H1 (cell line): Measurements from ENCODE around the gene RABL6. TPM values are rescaled to one million over a fixed set of nuclear protein-coding genes. Genes with fewer than 3 reads are reported as not detected.

Experiments
- EZH2 ChIP-seq: fragments of 200-600 bp; sonication (generic); IDR thresholded peaks from 2 replicates; pipeline ENCODE4 v1.7.1; 2012; ENCODE audit warnings: low read depth, mild to moderate bottlenecking, moderate library complexity, low read length, inconsistent platforms; ENCODE audit not compliant: severe bottlenecking
- KDM4A ChIP-seq: IDR thresholded peaks from one replicate; pipeline ENCODE4 v1.7.1; 2012; ENCODE audit warnings: low read depth, mild to moderate bottlenecking, moderate library complexity, low read length, inconsistent platforms; ENCODE audit not compliant: severe bottlenecking
- POU5F1 ChIP-seq: IDR thresholded peaks from 2 replicates; pipeline ENCODE4 v1.6.1; 2011; ENCODE audit warnings: low read depth, mild to moderate bottlenecking, low read length, moderate library complexity
- polyA plus RNA-seq, 7 experiments: library from polyadenylated mRNA; depleted of rRNA in 3 of 7; stranded (reverse) in 5 of 7; unstranded in 2 of 7; fragments of >200 nt in 5 of 7; fragments of 200-250 nt in 2 of 7; gene quantifications; 1 replicate in 5 of 7; 2 replicates in 1 of 7; 4 replicates in 1 of 7; pipeline versions ENCODE4 v1.2.1 to v1.2.3, GENCODE V29; 2011 to 2013; ENCODE audit warnings: missing spikeins in 2 of 7, mixed read lengths in 2 of 7
- total RNA-seq: library from RNA; stranded (reverse); fragmentation: NEBNext Ultra II Directional; extraction: Animal tissue kit (Norgen Biotek cat#: 25700); gene quantifications from 2 replicates; pipeline ENCODE4 v1.2.1, GENCODE V29; 2021

The RABL6 gene
- total and polyA plus RNA-seq, 2 of the 8 experiments (the other 6 are each of a cell fraction or from before 2014, with no cell fraction given): 70.1 to 130 TPM

DNA sequence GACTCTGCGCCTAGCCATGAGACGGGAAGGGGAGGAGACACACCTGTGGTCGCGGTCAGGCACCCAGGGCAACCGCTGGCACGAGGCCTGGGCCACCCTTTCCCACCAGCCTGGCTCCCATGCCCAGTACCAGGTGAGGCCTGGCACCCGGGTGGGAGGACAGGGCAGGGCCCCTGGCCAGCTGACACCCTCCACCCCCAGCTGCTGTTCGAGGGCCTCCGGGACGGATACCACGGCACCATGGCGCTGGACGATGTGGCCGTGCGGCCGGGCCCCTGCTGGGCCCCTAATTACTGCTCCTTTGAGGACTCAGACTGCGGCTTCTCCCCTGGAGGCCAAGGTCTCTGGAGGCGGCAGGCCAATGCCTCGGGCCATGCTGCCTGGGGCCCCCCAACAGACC, 49.4 kb downstream of the RABL6 start (continued):
- TF ChIP-seq POU5F1: no peak
- TF ChIP-seq KDM4A: no peak
- no peak for TF ChIP-seq EZH2
- TF ChIP-seq, all 59 proteins: peak for 0
